IMR-90 (cell line): Measurements from ENCODE around the gene AMBRA1. TPM values are rescaled to one million over a fixed set of nuclear protein-coding genes. Genes with fewer than 3 reads are reported as not detected.

Source experiments
- ATAC-seq: fragments of 200-7000 bp; cut with Tn5 transposase; 2 replicates; pipeline ENCODE4 v1.9.1; 2020; ENCODE audit warnings: low read depth, mild to moderate bottlenecking, moderate library complexity
- BruUV-seq: library from RNA; stranded (reverse); fragments of 400-500 nt; replicated peaks from 2 replicates; lab custom pipeline; 2021; lab: Mats Ljungman, UMichigan
- CTCF ChIA-PET: fragments of 300-600 bp; formaldehyde crosslinking; extraction: SDS; loops from one replicate; lab custom pipeline; 2021; ENCODE audit warnings: antibody characterized with exemption; lab: Yijun Ruan, JAX
- POLR2A ChIA-PET: fragments of 300-600 bp; sonication (Branson Sonifier 250); formaldehyde crosslinking; loops from one replicate; lab custom pipeline; 2022; ENCODE audit warnings: antibody characterized with exemption; ENCODE audit not compliant: unreplicated experiment; lab: Charles Lee
- DNase-seq: peaks from one replicate; pipeline ENCODE4 v3.0.0; 2013
- H2AFZ ChIP-seq: replicated peaks from 2 replicates; pipeline ENCODE3; 2013; ENCODE audit warnings: low read length, mild to moderate bottlenecking; ENCODE audit not compliant: poor library complexity
- H2AK5ac ChIP-seq: 2 replicates; pipeline ENCODE4 v1.6.1; 2013; ENCODE audit warnings: low read depth, low read length, inconsistent platforms
- H2AK9ac ChIP-seq: replicated peaks from 2 replicates; pipeline ENCODE3; 2013; ENCODE audit warnings: mild to moderate bottlenecking, low read depth, low read length, moderate library complexity; ENCODE audit not compliant: poor library complexity
- H2BK120ac ChIP-seq: 2 replicates; pipeline ENCODE4 v1.6.1; 2013; ENCODE audit warnings: low read depth, low read length, inconsistent platforms
- H2BK15ac ChIP-seq: 3 replicates; pipeline ENCODE4 v1.6.1; 2013; ENCODE audit warnings: low read depth, low read length, inconsistent platforms
- H2BK20ac ChIP-seq: 2 replicates; pipeline ENCODE4 v1.6.1; 2013; ENCODE audit warnings: low read depth, mild to moderate bottlenecking, inconsistent platforms, low read length, moderate library complexity
- H2BK5ac ChIP-seq: 2 replicates; pipeline ENCODE4 v1.6.1; 2013; ENCODE audit warnings: mild to moderate bottlenecking, low read depth, low read length, inconsistent platforms; ENCODE audit not compliant: poor library complexity, severe bottlenecking
- H3K14ac ChIP-seq: replicated peaks from 2 replicates; pipeline ENCODE4 v1.6.1; 2013; ENCODE audit warnings: low read depth, low read length, inconsistent platforms
- H3K18ac ChIP-seq: 2 replicates; pipeline ENCODE4 v1.6.1; 2013; ENCODE audit warnings: low read depth, low read length, control low read depth
- H3K23ac ChIP-seq: 2 replicates; pipeline ENCODE4 v1.6.1; 2013; ENCODE audit warnings: low read depth, low read length, inconsistent platforms
- H3K27ac ChIP-seq: 2 replicates; pipeline ENCODE4 v1.5.1; 2013; ENCODE audit warnings: mild to moderate bottlenecking, control low read depth, low read length; ENCODE audit not compliant: insufficient read depth
- H3K27me3 ChIP-seq: 2 replicates; pipeline ENCODE4 v1.6.1; 2013; ENCODE audit warnings: low read length; ENCODE audit not compliant: control insufficient read depth, insufficient read depth
- H3K36me3 ChIP-seq: 2 replicates; pipeline ENCODE4 v1.6.1; 2013; ENCODE audit warnings: low read length, mixed read lengths; ENCODE audit not compliant: control insufficient read depth, insufficient read depth
- H3K4ac ChIP-seq: 2 replicates; pipeline ENCODE4 v1.6.1; 2013; ENCODE audit warnings: low read depth, low read length, inconsistent platforms
- H3K4me1 ChIP-seq: 2 replicates; pipeline ENCODE4 v1.6.1; 2013; ENCODE audit warnings: low read length, mixed read lengths; ENCODE audit not compliant: control insufficient read depth, insufficient read depth
- H3K4me2 ChIP-seq: 2 replicates; pipeline ENCODE4 v1.6.1; 2013; ENCODE audit warnings: low read depth, mild to moderate bottlenecking, control low read depth, low read length, moderate library complexity
- H3K4me3 ChIP-seq: 2 replicates; pipeline ENCODE4 v1.5.1; 2013; ENCODE audit warnings: low read depth, mild to moderate bottlenecking, control low read depth, low read length, moderate library complexity; ENCODE audit not compliant: insufficient read depth
- H3K56ac ChIP-seq: 2 replicates; pipeline ENCODE4 v1.6.1; 2013; ENCODE audit warnings: low read length, inconsistent platforms; ENCODE audit not compliant: insufficient read depth; ENCODE audit errors: extremely low read depth
- H3K79me1 ChIP-seq, 2 experiments: 2 replicates each; pipeline ENCODE4 v1.6.1; 2013; ENCODE audit warnings: low read length in 2 of 2, inconsistent platforms in 1 of 2, low read depth in 1 of 2
- H3K9ac ChIP-seq: 2 replicates; pipeline ENCODE4 v1.6.1; 2013; ENCODE audit warnings: low read depth, low read length, control low read depth
- H3K9me1 ChIP-seq: 2 replicates; pipeline ENCODE4 v1.6.1; 2013; ENCODE audit warnings: low read length, inconsistent platforms; ENCODE audit not compliant: insufficient read depth
- H3K9me3 ChIP-seq: 2 replicates; pipeline ENCODE4 v1.6.1; 2013; ENCODE audit warnings: low read length; ENCODE audit not compliant: control insufficient read depth, insufficient read depth
- H4K20me1 ChIP-seq: 2 replicates; pipeline ENCODE4 v1.6.1; 2013; ENCODE audit warnings: low read length, inconsistent platforms; ENCODE audit not compliant: insufficient read depth
- H4K5ac ChIP-seq: 2 replicates; pipeline ENCODE4 v1.6.1; 2013; ENCODE audit warnings: mild to moderate bottlenecking, low read depth, low read length, control low read depth
- H4K8ac ChIP-seq, 2 experiments: 2 replicates each; pipeline ENCODE4 v1.6.1; 2013; ENCODE audit warnings: low read depth in 2 of 2, low read length in 2 of 2, control low read depth in 1 of 2, inconsistent platforms in 1 of 2
- H4K91ac ChIP-seq: 2 replicates; pipeline ENCODE4 v1.6.1; 2013; ENCODE audit warnings: low read depth, low read length, inconsistent platforms; ENCODE audit not compliant: insufficient read depth
- FOS ChIP-seq: fragments of 150-350 bp; IDR thresholded peaks from 2 replicates; pipeline ENCODE4 v1.6.1; 2016; ENCODE audit warnings: low read depth, low read length
- MXI1 ChIP-seq: IDR thresholded peaks from 2 replicates; pipeline ENCODE4 v1.6.1; 2012; ENCODE audit warnings: low read depth, mild to moderate bottlenecking, low read length, moderate library complexity, borderline replicate concordance
- RAD21 ChIP-seq: IDR thresholded peaks from 2 replicates; pipeline ENCODE4 v1.6.1; 2012; ENCODE audit warnings: low read length, improper control_type of control experiment
- WGBS, 2 experiments: methylation state at CpG; one replicate each; pipeline versions ENCODE4 v1.1.5 to v1.1.7; 2013; ENCODE audit warnings: missing lambda C conversion rate in 2 of 2; ENCODE audit not compliant: insufficient read length in 1 of 2; ENCODE audit errors: extremely low coverage in 2 of 2; 5-methylcytosine and 5-hydroxymethylcytosine counted together
- dilution Hi-C: fragments of 300-500 bp; cut with HindIII; formaldehyde crosslinking; loops from one replicate; pipeline ENCODE4 v1.14.3; 2018; ENCODE audit warnings: low sequenced_read_pairs; ENCODE audit not compliant: unreplicated experiment
- in situ Hi-C: fragments of 300-500 bp; cut with MboI; formaldehyde crosslinking; loops from 3 replicates; pipeline ENCODE4 v1.14.3; 2019; ENCODE audit warnings: low sequenced_read_pairs, inconsistent platforms, mixed read lengths
- intact Hi-C: fragments of 100-400 bp; cut with micrococcal nuclease; formaldehyde crosslinking; loops from 2 replicates; pipeline ENCODE4 v1.10.0; 2022
- polyA plus RNA-seq, 3 experiments: library from polyadenylated mRNA; depleted of rRNA; stranded (reverse); fragments of >200 nt; gene quantifications; 2 replicates each; pipeline ENCODE4 v1.2.3, GENCODE V29; 2012; ENCODE audit warnings: low replicate concordance in 1 of 3
- total RNA-seq: library from RNA; depleted of rRNA; stranded (reverse); fragments of >200 nt; gene quantifications from 2 replicates; pipeline ENCODE4 v1.2.3, GENCODE V29; 2012

AMBRA1 gene
- total and polyA plus RNA-seq, 2 of the 4 experiments (the other 2 are of a cell fraction) = 9.4 to 18.3 TPM

DNA sequence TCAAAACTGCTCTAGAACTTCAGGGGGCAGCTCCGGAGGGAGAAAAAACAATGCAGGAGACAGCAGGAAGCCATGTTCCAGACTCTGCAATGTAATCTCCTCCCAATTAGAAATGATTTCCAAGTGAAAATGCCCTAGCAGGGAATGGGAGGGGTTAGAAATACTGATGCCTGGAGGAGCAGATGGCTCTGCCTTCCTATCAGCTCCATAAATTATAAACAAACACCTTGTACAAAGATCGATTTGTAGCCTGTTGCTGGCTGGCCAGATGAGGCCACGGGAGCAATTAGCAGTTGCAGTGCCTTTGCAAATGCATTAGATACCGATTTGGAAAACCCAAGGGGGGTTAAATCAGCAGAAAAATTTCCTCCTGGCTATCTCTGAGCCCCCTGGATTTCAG lies 155.6 kb downstream of the AMBRA1 start:
- no peak overlapping the region for H3K23ac ChIP-seq
- intact Hi-C loops (no loop called here), in situ Hi-C loops (no loop called here)

More for the DNA sequence above, 155.6 kb downstream of the AMBRA1 start:
- Histone ChIP-seq H3K56ac (no peak overlapping the region), H2AFZ (no peak overlapping the region), H3K27ac (no peak overlapping the region), H3K14ac (no peak overlapping the region), H3K9ac (no peak overlapping the region), H2BK5ac (no peak overlapping the region), H4K91ac (no peak overlapping the region), H4K20me1 (peaks cover 8% of the 10 kb centered on the region; the same call in 1 of the 2 replicates), H2AK9ac (no peak overlapping the region), H3K18ac (no peak overlapping the region), H3K9me3 (no peaks in the 10 kb centered on the region), H3K9me1 (peaks cover 13% of the 10 kb centered on the region), H3K27me3 (no peaks in the 10 kb centered on the region), H2BK15ac (no peak overlapping the region), H3K79me1 (peaks cover 3 to 8% of the 10 kb centered on the region in 2 experiments; a peak in 2 of 4 replicates), H3K4ac (no peak overlapping the region), H3K4me3 (no peak overlapping the region), H3K36me3 (peaks cover 19% of the 10 kb centered on the region), H3K4me1 (peaks cover 2% of the 10 kb centered on the region; the same call in 1 of the 2 replicates), H4K5ac (no peak overlapping the region), H2BK120ac (no peak overlapping the region), H2AK5ac (no peak overlapping the region), H3K4me2 (no peak overlapping the region), H2BK20ac (no peak overlapping the region), H4K8ac (no peak overlapping the region)
- no peak for ATAC-seq
- WGBS, 2 experiments = 20% methylated on average over 1 of the region's 4 CpGs; no CpG with 5 or more reads in 1 of the 2 experiments
- no peak for TF ChIP-seq RAD21
- no peak for TF ChIP-seq MXI1
- no peak for TF ChIP-seq FOS
- no TSS peak for BruUV-seq
- DNase-seq = no peak
- ChIA-PET CTCF (interaction anchor here (2.1 kb wide), 1 partner anchor 46 kb away, joined by 5 read pairs; no protein-coding TSS in a partner anchor), POLR2A (no interaction called here)
- dilution Hi-C loops = no loop called here
